ENCODE data around the gene ROBO2. TPM values are rescaled to one million over a fixed set of nuclear protein-coding genes. Genes with fewer than 3 reads are reported as not detected.

The ROBO2 gene
- total RNA-seq, 1 donor from 2014 or later = 11.0 TPM

DNA sequence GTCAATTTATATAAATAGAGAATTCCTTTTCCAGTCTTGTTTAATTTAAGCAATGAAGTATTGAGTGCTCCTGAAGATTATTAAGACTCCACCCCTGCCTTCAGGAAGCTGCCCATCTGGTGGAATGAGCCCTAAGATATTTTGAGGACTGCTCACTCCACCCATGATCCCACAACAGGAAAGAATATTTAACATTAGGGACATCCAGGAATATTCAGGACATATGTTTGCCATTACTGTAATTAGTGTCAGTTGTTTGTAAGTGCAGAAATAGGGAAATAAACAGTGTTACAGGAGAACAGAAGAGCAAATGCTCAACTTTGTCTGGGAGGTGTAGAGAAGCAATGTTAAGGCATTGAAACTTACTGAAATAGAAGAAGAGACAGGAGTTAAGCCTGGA lies 375.0 kb downstream of the ROBO2 start:
- no peak overlapping the region for H3K27ac ChIP-seq
- H3K36me3 ChIP-seq = no peaks in the 10 kb centered on the region
- no peaks in the 10 kb centered on the region for H3K9me3 ChIP-seq
- DNase-seq (ENCODE audit: extremely low spot score in 2 of 2) = no peak
- no peaks in the 10 kb centered on the region for H3K27me3 ChIP-seq
- TF ChIP-seq POLR2A (IDR thresholded peaks at IDR 0.05) = no peak
- TF ChIP-seq, protein P1, sequence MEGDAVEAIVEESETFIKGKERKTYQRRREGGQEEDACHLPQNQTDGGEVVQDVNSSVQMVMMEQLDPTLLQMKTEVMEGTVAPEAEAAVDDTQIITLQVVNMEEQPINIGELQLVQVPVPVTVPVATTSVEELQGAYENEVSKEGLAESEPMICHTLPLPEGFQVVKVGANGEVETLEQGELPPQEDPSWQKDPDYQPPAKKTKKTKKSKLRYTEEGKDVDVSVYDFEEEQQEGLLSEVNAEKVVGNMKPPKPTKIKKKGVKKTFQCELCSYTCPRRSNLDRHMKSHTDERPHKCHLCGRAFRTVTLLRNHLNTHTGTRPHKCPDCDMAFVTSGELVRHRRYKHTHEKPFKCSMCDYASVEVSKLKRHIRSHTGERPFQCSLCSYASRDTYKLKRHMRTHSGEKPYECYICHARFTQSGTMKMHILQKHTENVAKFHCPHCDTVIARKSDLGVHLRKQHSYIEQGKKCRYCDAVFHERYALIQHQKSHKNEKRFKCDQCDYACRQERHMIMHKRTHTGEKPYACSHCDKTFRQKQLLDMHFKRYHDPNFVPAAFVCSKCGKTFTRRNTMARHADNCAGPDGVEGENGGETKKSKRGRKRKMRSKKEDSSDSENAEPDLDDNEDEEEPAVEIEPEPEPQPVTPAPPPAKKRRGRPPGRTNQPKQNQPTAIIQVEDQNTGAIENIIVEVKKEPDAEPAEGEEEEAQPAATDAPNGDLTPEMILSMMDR (IDR thresholded peaks at IDR 0.05) = no peak
- no peak for TF ChIP-seq POLR2AphosphoS5 (IDR thresholded peaks at IDR 0.05; ENCODE audit: insufficient read depth in 1 of 2, low read depth in 1 of 2)
- intact Hi-C loops (cut with DNase I) = no loop called here
- H3K4me3 ChIP-seq = no peak overlapping the region
- H3K4me1 ChIP-seq = no peaks in the 10 kb centered on the region

DNA sequence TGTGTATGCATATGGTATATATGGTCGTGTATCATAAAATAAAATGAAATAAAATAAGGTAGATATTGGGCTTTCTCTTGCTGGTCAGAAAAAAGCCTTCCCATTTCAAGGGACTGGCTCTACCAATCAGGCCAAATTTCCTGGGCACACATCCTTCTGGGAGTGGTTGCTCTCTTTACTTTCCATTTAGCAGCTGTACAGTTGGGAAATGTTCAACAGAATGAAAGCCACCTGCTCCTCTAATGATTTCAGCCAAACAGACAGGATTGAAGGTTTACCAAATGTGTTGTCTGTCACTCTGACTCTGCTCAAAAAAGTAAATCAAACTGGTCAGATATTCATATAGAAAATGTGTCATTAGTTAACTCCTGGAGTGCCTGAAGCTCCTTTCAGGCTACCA lies 380.4 kb downstream of the ROBO2 start:
- no peak for DNase-seq (ENCODE audit: extremely low spot score in 2 of 2)
- intact Hi-C loops (cut with DNase I) = no loop called here
- TF ChIP-seq, protein P1 (IDR thresholded peaks at IDR 0.05) = no peak
- no peak for TF ChIP-seq POLR2A (IDR thresholded peaks at IDR 0.05)
- no peak for TF ChIP-seq POLR2AphosphoS5 (IDR thresholded peaks at IDR 0.05; ENCODE audit: insufficient read depth in 1 of 2, low read depth in 1 of 2)
- Histone ChIP-seq H3K9me3 (no peaks in the 10 kb centered on the region), H3K4me1 (no peaks in the 10 kb centered on the region), H3K36me3 (no peaks in the 10 kb centered on the region), H3K27ac (no peak overlapping the region), H3K4me3 (no peak overlapping the region), H3K27me3 (no peaks in the 10 kb centered on the region)

DNA sequence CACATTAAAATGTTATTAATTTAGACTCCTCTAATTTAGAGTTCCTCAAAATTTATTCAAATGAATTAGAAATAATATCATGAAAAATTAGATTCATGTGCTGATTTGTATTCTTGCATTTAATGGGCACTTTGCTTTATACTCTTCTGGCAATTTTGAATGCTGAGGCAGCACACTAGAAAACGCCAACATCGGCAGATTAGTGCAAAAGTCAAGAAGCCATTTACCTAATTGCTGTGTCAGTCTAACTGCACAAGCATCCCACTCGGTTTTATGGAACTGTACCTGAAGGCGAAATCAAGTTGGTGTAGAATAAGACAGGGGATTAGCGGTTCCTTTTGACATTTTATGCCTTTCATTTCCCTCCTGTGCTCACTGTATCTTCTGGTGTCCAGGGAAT lies 382.0 kb downstream of the ROBO2 start:
- no peaks in the 10 kb centered on the region for H3K9me3 ChIP-seq
- H3K27ac ChIP-seq = no peak overlapping the region
- no peak overlapping the region for H3K4me3 ChIP-seq
- H3K27me3 ChIP-seq = no peaks in the 10 kb centered on the region
- intact Hi-C loops (cut with DNase I) = no loop called here
- TF ChIP-seq, protein P1 (IDR thresholded peaks at IDR 0.05) = no peak
- TF ChIP-seq POLR2A (IDR thresholded peaks at IDR 0.05) (no peak), POLR2AphosphoS5 (IDR thresholded peaks at IDR 0.05; ENCODE audit: insufficient read depth in 1 of 2, low read depth in 1 of 2) (no peak)
- H3K4me1 ChIP-seq = no peaks in the 10 kb centered on the region
- DNase-seq (ENCODE audit: extremely low spot score in 2 of 2) = no peak
- no peaks in the 10 kb centered on the region for H3K36me3 ChIP-seq

DNA sequence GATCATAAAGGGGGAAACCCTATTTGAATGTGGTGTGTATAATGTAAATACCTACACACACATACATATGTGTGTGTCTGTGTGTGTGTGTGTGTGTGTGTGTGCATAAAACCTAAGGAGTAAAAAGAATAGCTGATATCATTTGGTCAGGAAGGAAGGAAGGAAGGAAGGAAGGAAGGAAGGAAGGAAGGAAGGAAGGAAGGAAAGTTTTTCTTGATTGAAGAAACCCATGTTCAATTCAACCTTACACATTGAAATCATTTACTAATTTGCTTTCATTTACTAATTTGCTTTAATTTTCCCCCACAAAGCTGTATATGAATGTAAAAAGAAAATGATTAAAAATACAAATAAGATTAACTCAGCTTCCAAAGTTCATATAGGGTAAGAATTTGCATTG lies 386.6 kb downstream of the ROBO2 start:
- Histone ChIP-seq H3K9me3 (no peaks in the 10 kb centered on the region), H3K27ac (no peak overlapping the region), H3K4me3 (no peak overlapping the region), H3K36me3 (no peaks in the 10 kb centered on the region), H3K27me3 (no peaks in the 10 kb centered on the region), H3K4me1 (no peaks in the 10 kb centered on the region)
- no peak for DNase-seq (ENCODE audit: extremely low spot score in 2 of 2)
- no peak for TF ChIP-seq POLR2AphosphoS5 (IDR thresholded peaks at IDR 0.05; ENCODE audit: insufficient read depth in 1 of 2, low read depth in 1 of 2)
- TF ChIP-seq POLR2A (IDR thresholded peaks at IDR 0.05) = no peak
- TF ChIP-seq, protein P1 (IDR thresholded peaks at IDR 0.05) = no peak
- intact Hi-C loops (cut with DNase I) = no loop called here

DNA sequence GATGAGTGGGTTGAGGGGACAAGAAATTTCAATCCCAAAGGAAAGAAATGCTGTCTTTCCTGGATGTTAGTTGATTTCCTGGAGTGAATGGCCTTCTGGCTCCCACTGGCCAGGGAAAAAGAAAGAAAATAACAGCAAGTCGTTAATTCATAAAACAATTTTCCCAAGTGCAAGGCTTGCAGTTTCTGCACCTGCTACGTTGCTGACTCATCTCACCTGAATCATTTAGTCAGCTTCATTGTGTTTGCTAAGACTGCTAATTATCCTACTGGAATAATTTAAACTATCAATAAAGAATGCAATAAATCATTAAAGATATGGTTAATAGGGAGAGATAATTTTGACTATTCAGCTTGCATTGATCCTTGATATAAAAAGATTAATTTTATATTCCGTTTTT lies 387.6 kb downstream of the ROBO2 start:
- H3K36me3 ChIP-seq = no peaks in the 10 kb centered on the region
- TF ChIP-seq, protein P1 (IDR thresholded peaks at IDR 0.05) = no peak
- TF ChIP-seq POLR2A (IDR thresholded peaks at IDR 0.05) (no peak), POLR2AphosphoS5 (IDR thresholded peaks at IDR 0.05; ENCODE audit: insufficient read depth in 1 of 2, low read depth in 1 of 2) (no peak)
- no peaks in the 10 kb centered on the region for H3K9me3 ChIP-seq
- H3K4me1 ChIP-seq = no peaks in the 10 kb centered on the region
- H3K27ac ChIP-seq = no peak overlapping the region
- no peak for DNase-seq (ENCODE audit: extremely low spot score in 2 of 2)
- intact Hi-C loops (cut with DNase I) = no loop called here
- H3K4me3 ChIP-seq = no peak overlapping the region
- H3K27me3 ChIP-seq = no peaks in the 10 kb centered on the region

Data from vagina (tissue), 2 donors.